ENCODE results near the gene FUCA2. TPM values are rescaled to one million over a fixed set of nuclear protein-coding genes. Genes with fewer than 3 reads are reported as not detected.

Gene FUCA2
- total RNA-seq, 2 donors from 2014 or later: 58.6 to 59.3 TPM

- H3K27ac ChIP-seq (ENCODE audit: low read depth, low read length): no peak overlapping the region
- Mint-ChIP-seq H3K27ac (no peak overlapping the region), H3K9me3 (no peaks in the 10 kb centered on the region), H3K4me3 (no peak overlapping the region), H3K36me3 (ENCODE audit: low read depth) (peaks cover 29% of the 10 kb centered on the region), H3K4me1 (peaks cover 1% of the 10 kb centered on the region), H3K27me3 (ENCODE audit: insufficient read depth) (no peaks in the 10 kb centered on the region)
- DNase-seq: no peak
- no peak overlapping the region for H3K9ac ChIP-seq (ENCODE audit: extremely low read depth, low read length, poor library complexity, severe bottlenecking)
- H3K9me3 ChIP-seq (ENCODE audit: control insufficient read depth, low read length): no peaks in the 10 kb centered on the region
- H3K4me1 ChIP-seq (ENCODE audit: control insufficient read depth, insufficient read depth, low read length): no peaks in the 10 kb centered on the region
- H3K36me3 ChIP-seq (ENCODE audit: control insufficient read depth, insufficient read depth, low read length): peaks cover 34% of the 10 kb centered on the region
- TF ChIP-seq CTCF (conservative IDR thresholded peaks at IDR 0.05): no peak
- WGBS, 2 experiments (ENCODE audit: insufficient coverage in 1 of 2, insufficient read length in 1 of 2): 93 to 98% methylated on average over 1 to 2 of the region's 2 CpGs
- H3K27me3 ChIP-seq (ENCODE audit: control insufficient read depth, insufficient read depth, low read length, poor library complexity, severe bottlenecking): no peaks in the 10 kb centered on the region
- no peak overlapping the region for H3K4me3 ChIP-seq (ENCODE audit: low read length)
Observed at GRCh38 chr6:143506620-143507019, 4.9 kb downstream of the FUCA2 start.

- H3K9ac ChIP-seq (ENCODE audit: extremely low read depth, low read length, poor library complexity, severe bottlenecking): no peak overlapping the region
- H3K27ac Mint-ChIP-seq: no peak overlapping the region
- H3K9me3 Mint-ChIP-seq: no peaks in the 10 kb centered on the region
- H3K9me3 ChIP-seq (ENCODE audit: control insufficient read depth, low read length): no peaks in the 10 kb centered on the region
- no peaks in the 10 kb centered on the region for H3K4me1 ChIP-seq (ENCODE audit: control insufficient read depth, insufficient read depth, low read length)
- peaks cover 38% of the 10 kb centered on the region for H3K36me3 ChIP-seq (ENCODE audit: control insufficient read depth, insufficient read depth, low read length)
- no peak overlapping the region for H3K27ac ChIP-seq (ENCODE audit: low read depth, low read length)
- no peaks in the 10 kb centered on the region for H3K4me1 Mint-ChIP-seq
- H3K27me3 Mint-ChIP-seq (ENCODE audit: insufficient read depth): no peaks in the 10 kb centered on the region
- no peak for TF ChIP-seq CTCF (conservative IDR thresholded peaks at IDR 0.05)
- H3K4me3 ChIP-seq (ENCODE audit: low read length): no peak overlapping the region
- no peaks in the 10 kb centered on the region for H3K27me3 ChIP-seq (ENCODE audit: control insufficient read depth, insufficient read depth, low read length, poor library complexity, severe bottlenecking)
- 96 to 100% methylated on average over 2 to 6 of the region's 6 CpGs for WGBS, 2 experiments (ENCODE audit: insufficient coverage in 1 of 2, insufficient read length in 1 of 2)
- H3K4me3 Mint-ChIP-seq: no peak overlapping the region
- DNase-seq: no peak
- peaks cover 31% of the 10 kb centered on the region for H3K36me3 Mint-ChIP-seq (ENCODE audit: low read depth)
Observed at GRCh38 chr6:143506199-143506598, 5.3 kb downstream of the FUCA2 start.

GRCh38 chr6:143505537-143505936 is 6.0 kb downstream of the FUCA2 start:
- Mint-ChIP-seq H3K27ac (no peak overlapping the region), H3K27me3 (ENCODE audit: insufficient read depth) (no peaks in the 10 kb centered on the region), H3K9me3 (no peaks in the 10 kb centered on the region), H3K4me1 (no peaks in the 10 kb centered on the region), H3K36me3 (ENCODE audit: low read depth) (peaks cover 37% of the 10 kb centered on the region), H3K4me3 (no peak overlapping the region)
- peaks cover 42% of the 10 kb centered on the region for H3K36me3 ChIP-seq (ENCODE audit: control insufficient read depth, insufficient read depth, low read length)
- H3K27ac ChIP-seq (ENCODE audit: low read depth, low read length): no peak overlapping the region
- 89 to 92% methylated on average over 2 of the region's 2 CpGs for WGBS, 2 experiments (ENCODE audit: insufficient coverage in 1 of 2, insufficient read length in 1 of 2)
- H3K27me3 ChIP-seq (ENCODE audit: control insufficient read depth, insufficient read depth, low read length, poor library complexity, severe bottlenecking): no peaks in the 10 kb centered on the region
- H3K9ac ChIP-seq (ENCODE audit: extremely low read depth, low read length, poor library complexity, severe bottlenecking): no peak overlapping the region
- no peaks in the 10 kb centered on the region for H3K4me1 ChIP-seq (ENCODE audit: control insufficient read depth, insufficient read depth, low read length)
- no peak for TF ChIP-seq CTCF (conservative IDR thresholded peaks at IDR 0.05)
- no peak for DNase-seq
- H3K9me3 ChIP-seq (ENCODE audit: control insufficient read depth, low read length): no peaks in the 10 kb centered on the region
- H3K4me3 ChIP-seq (ENCODE audit: low read length): no peak overlapping the region

Data from endodermal cell (in vitro differentiated cells).